Subcutaneous abdominal adipose tissue (tissue), 5 donors: ENCODE data around the gene COX7A1.

ENCODE experiments used
- H3K27ac ChIP-seq: one replicate; pipeline ENCODE4 v1.7.0; 2013; ENCODE audit warnings: low read depth, mild to moderate bottlenecking, inconsistent platforms, low read length, moderate library complexity
- H3K27me3 ChIP-seq, 5 donors: one replicate each; pipeline ENCODE4 v1.7.0; 2013; ENCODE audit warnings: low read length in 5 of 5, inconsistent platforms in 1 of 5; ENCODE audit not compliant: control insufficient read depth in 5 of 5, insufficient read depth in 4 of 5
- H3K36me3 ChIP-seq, 5 donors: one replicate each; pipeline ENCODE4 v1.7.0; 2013; ENCODE audit warnings: low read length in 5 of 5; ENCODE audit not compliant: control insufficient read depth in 5 of 5, insufficient read depth in 5 of 5
- H3K4me1 ChIP-seq, 5 donors: one replicate each; pipeline ENCODE4 v1.7.0; 2013; ENCODE audit warnings: low read length in 5 of 5, mild to moderate bottlenecking in 3 of 5, moderate library complexity in 1 of 5; ENCODE audit not compliant: control insufficient read depth in 5 of 5, insufficient read depth in 5 of 5
- H3K4me3 ChIP-seq, 5 donors: one replicate each; pipeline ENCODE4 v1.7.0; 2013; ENCODE audit warnings: low read length in 5 of 5, low read depth in 1 of 5
- H3K9ac ChIP-seq, 5 donors: one replicate each; pipeline ENCODE4 v1.7.0; 2013; ENCODE audit warnings: low read length in 5 of 5, mild to moderate bottlenecking in 4 of 5, moderate library complexity in 3 of 5
- H3K9me3 ChIP-seq, 5 donors: one replicate each; pipeline ENCODE4 v1.7.0; 2013; ENCODE audit warnings: low read length in 5 of 5; ENCODE audit not compliant: control insufficient read depth in 5 of 5
- donor health status: healthy.
- donor health status: healthy.
- donor health status: healthy.
- donor health status: healthy.
- donor health status: healthy.

COX7A1 gene

DNA sequence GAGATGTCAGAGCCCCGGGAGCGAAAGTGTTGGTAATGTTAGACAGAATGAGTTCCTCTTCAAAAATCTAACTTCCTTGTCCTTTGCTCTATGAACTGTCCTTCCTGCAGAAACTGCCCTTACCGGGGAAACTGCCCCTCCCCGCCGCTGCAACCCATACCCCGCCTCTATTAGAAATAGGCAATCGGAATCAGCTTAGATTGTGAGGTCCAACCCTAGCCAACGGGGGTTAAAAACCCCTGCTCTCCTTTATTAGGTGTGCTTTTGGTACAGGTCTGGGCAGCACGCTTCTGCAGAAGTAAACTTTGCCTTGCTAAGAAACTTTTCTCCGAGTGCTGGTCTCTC, 23.9 kb downstream of the COX7A1 start:
- H3K9me3 ChIP-seq = no peaks in the 10 kb centered on the region
- peaks cover 0 to 27% (median 18%) of the 10 kb centered on the region in 5 donors for H3K36me3 ChIP-seq
- peak overlapping the region; percentile 84 for H3K27ac ChIP-seq
- no peaks in the 10 kb centered on the region for H3K27me3 ChIP-seq
- peak overlapping the region; percentile 58 to 75 (median 66) for H3K4me3 ChIP-seq
- H3K4me1 ChIP-seq = peaks cover 6 to 28% (median 13%) of the 10 kb centered on the region in 5 donors
- peak overlapping the region in 4 of 5 donors; percentile 71 to 78 (median 73) for H3K9ac ChIP-seq

DNA sequence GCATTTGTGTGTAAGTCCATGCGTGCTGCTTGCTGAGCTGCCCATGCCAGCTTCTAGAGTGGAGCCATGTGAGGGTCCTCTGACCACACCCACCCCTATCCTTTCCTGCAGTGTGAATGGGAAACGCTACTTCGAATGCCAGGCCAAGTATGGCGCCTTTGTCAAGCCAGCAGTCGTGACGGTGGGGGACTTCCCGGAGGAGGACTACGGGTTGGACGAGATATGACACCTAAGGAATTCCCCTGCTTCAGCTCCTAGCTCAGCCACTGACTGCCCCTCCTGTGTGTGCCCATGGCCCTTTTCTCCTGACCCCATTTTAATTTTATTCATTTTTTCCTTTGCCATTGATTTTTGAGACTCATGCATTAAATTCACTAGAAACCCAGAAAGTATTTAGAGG, 26.7 kb downstream of the COX7A1 start:
- no peak overlapping the region for H3K4me3 ChIP-seq
- H3K4me1 ChIP-seq = peaks cover 6 to 20% (median 10%) of the 10 kb centered on the region in 5 donors
- no peaks in the 10 kb centered on the region for H3K27me3 ChIP-seq
- H3K9ac ChIP-seq = no peak overlapping the region
- no peak overlapping the region for H3K27ac ChIP-seq
- peaks cover 0 to 51% (median 37%) of the 10 kb centered on the region in 5 donors for H3K36me3 ChIP-seq
- H3K9me3 ChIP-seq = no peaks in the 10 kb centered on the region

DNA sequence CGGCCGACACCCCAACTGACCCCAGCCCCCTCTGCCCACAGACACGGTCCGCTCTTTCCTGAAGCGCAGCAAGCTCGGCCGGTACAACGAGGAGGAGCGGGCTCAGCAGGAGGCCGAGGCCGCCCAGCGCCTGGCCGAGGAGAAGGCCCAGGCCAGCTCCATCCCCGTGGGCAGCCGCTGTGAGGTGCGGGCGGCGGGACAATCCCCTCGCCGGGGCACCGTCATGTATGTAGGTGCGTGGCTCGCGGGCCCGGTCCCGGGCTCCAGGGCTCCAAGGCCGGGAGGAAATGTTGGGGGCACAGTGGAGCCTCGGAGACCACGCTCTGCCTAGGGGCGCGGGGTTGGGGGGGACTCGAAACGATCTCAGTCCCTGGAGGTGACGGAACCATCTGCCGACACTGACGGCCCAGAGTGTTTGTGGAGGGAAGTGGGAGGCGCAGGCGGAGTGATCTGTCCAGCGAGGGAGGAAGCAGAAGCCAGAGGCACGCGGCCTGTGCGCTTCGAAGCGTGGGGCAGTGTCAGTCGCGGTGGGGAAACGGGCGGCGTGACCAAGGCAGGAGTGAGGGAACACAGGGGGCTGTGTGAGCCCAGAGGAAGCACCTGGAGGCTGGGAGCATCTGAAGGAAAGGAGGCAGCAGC, 30.6 kb downstream of the COX7A1 start:
- no peak overlapping the region for H3K9ac ChIP-seq
- H3K4me3 ChIP-seq = no peak overlapping the region
- no peak overlapping the region for H3K27ac ChIP-seq
- no peaks in the 10 kb centered on the region for H3K9me3 ChIP-seq
- peaks cover 0 to 3% (median 0%) of the 10 kb centered on the region in 5 donors for H3K4me1 ChIP-seq
- peaks cover 0 to 74% (median 57%) of the 10 kb centered on the region in 5 donors for H3K36me3 ChIP-seq
- H3K27me3 ChIP-seq = no peaks in the 10 kb centered on the region

DNA sequence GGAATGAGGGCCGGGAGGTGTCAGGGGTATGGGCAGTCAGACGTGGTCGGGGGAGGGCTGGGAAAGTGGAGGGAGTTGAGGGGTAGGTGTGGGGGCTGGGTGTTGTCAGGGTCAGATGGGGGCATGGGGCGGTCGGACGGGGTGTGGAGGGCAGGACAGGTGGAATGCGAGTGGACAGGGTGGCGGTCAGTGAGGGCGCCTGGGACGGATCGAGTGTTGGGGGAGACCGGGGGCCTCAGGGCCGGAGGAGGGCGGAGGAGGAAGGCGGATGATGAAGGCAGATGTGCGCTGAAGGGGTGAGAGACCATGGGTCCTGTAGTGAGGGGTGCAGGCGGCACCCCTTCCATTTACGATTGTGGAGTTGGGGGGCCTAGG, 31.3 kb downstream of the COX7A1 start:
- no peaks in the 10 kb centered on the region for H3K27me3 ChIP-seq
- H3K9me3 ChIP-seq = no peaks in the 10 kb centered on the region
- peaks cover 4 to 9% (median 5%) of the 10 kb centered on the region in 5 donors for H3K4me1 ChIP-seq
- peaks cover 0 to 73% (median 57%) of the 10 kb centered on the region in 5 donors for H3K36me3 ChIP-seq
- no peak overlapping the region for H3K9ac ChIP-seq
- H3K4me3 ChIP-seq = no peak overlapping the region
- no peak overlapping the region for H3K27ac ChIP-seq

DNA sequence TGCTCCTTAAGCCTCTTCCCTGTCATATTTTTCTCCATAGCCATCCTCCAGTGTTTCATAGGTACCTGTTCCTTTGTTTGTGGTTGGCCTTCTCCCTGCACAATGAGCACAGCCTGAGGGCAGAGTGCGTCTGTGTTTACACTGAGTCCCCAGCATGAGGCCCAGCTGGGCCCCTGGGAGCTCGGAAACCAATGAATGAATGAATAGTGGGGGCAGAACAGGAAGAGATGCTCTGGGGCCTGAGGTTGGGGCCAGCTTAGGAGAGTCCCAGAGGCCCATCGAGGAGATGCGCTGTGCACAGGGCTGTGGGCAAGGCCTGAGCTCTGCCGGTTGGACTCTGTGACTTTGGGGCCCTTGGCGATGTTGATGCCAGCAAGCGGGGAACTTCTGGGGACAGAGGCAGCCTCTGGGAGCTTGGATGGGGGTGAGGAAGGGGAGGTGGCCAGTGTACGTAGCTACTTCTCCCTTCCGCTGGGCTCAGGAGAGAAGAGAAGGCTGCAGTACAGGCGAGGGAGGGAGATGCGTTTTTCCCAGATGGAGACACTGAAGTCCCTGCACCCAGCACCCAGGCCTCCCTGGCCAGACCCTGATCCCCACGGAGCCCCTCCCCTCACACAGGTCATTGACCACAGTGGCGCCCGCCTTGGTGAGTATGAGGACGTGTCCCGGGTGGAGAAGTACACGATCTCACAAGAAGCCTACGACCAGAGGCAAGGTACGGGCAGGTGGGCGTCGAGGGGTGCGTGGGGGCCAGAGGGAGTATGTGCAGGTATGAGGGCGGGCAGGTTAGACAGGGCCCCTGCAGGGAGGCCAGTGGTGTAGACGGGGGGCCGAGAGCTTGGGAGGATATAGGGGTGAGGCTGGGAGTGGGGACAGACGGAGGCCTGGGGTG, 31.9 kb downstream of the COX7A1 start:
- Histone ChIP-seq H3K27me3 (no peaks in the 10 kb centered on the region), H3K27ac (no peak overlapping the region), H3K9me3 (no peaks in the 10 kb centered on the region), H3K36me3 (peaks cover 0 to 66% (median 51%) of the 10 kb centered on the region in 5 donors), H3K9ac (no peak overlapping the region), H3K4me1 (peaks cover 6 to 13% (median 9%) of the 10 kb centered on the region in 5 donors), H3K4me3 (no peak overlapping the region)

DNA sequence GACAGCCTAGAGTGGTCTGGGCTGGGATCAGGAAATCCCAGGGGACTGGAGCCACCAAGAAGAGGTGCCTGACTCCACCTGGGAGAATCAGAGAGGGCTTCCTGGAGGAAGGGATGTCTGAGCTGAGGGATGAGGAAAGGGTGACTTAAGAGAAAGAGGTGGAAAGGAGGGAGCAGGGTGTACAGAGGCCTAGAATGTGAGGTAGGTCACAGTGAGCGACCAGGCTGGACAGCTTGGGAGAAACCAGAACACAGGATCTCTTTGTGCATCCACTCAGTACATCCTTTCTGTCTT, 36.0 kb downstream of the COX7A1 start:
- H3K27ac ChIP-seq = peak overlapping the region; percentile 46
- H3K27me3 ChIP-seq = no peaks in the 10 kb centered on the region
- H3K4me3 ChIP-seq = peak overlapping the region; percentile 69 to 92 (median 87)
- H3K9me3 ChIP-seq = no peaks in the 10 kb centered on the region
- peaks cover 8 to 30% (median 23%) of the 10 kb centered on the region in 5 donors for H3K4me1 ChIP-seq
- peaks cover 0 to 47% (median 36%) of the 10 kb centered on the region in 5 donors for H3K36me3 ChIP-seq
- peak overlapping the region in 2 of 5 donors; percentile 57 to 69 for H3K9ac ChIP-seq

DNA sequence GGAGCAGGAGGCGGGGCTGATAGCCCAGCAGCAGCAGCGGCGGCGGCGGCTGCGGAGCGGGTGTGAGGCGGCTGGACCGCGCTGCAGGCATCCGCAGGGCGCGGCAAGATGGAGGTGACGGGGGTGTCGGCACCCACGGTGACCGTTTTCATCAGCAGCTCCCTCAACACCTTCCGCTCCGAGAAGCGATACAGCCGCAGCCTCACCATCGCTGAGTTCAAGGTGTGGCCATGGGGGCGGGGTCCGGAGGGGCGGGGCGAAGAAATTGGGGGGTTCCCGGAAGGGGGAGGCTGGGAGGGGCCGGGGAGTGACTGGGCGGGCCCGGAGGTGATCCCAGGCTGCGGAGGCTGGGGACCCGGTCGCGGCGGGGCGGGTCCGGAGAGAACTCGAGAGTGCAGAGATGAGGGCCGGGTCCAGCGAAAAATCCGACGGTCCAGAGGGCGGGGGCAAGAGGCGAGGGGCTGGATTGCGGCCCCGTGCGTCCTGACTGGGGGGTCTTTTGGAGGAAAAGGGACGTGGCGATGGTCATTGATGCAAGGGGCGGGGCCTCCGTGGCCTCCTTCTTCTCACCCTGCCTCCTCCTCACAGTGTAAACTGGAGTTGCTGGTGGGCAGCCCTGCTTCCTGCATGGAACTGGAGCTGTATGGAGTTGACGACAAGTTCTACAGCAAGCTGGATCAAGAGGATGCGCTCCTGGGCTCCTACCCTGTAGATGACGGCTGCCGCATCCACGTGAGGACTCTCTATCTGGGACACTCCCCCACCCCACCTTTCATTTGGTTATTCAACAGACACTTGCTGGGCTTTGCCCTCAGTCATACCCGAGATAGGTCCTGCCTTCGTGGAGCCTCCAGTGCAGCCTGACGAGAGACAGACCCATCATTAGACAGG, 36.5 kb downstream of the COX7A1 start, which contains the start of gene TBCB:
TSS of gene TBCB (plus strand) at position 16 of the 891 bp plus-strand sequence. CDS start at position 109, 93 bp downstream.
- Histone ChIP-seq H3K9ac (peak within 1 kb of the TSS; percentile 85 to 89 (median 86)), H3K27ac (peak within 1 kb of the TSS; percentile 84), H3K36me3 (peaks cover 0 to 49% (median 36%) of the 10 kb centered on the region in 5 donors), H3K4me1 (peaks cover 8 to 30% (median 23%) of the 10 kb centered on the region in 5 donors), H3K4me3 (peak within 1 kb of the TSS; percentile 78 to 92 (median 88)), H3K9me3 (no peaks in the 10 kb centered on the region), H3K27me3 (no peaks in the 10 kb centered on the region)

DNA sequence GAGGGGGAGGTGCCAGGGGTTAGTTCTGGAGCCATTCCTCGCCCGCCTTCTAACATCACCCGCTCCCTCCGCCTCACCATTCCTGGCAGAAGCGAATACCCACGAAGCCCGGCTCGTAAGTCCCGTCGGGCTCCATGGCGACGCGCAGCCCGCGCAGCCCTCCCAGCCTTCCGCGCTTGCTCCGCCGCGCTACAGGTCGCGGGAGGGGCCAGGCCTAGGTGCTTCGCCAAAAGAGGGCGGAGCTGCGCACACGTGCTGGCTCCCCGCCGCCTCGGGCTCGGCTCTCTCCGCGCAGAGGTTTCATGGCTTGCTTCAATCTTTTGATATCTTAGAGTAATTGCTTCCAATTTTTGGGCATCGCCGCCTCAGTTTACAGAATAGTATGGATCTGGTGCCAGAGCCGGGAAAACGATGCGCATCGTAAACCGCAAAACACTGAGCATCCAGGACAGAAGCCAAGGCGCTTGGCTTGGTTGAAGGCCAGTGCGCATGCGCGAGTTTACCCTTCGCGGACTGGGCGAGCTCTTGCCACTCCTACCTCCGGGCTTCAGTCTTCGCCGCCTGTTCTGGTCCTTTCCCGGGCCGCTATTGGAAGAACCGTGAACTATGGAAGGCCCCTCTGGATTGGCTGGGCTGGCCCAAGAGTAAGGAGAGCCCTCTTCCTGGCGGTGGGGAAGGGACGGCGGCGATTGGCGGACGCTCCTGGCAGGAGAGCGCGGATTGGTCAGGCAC, 37.4 kb downstream of the COX7A1 start, which contains the start of gene POLR2I:
TSS of gene POLR2I (minus strand) at position 155 of the 732 bp plus-strand sequence. CDS start at position 136, 19 bp downstream.
- peak within 1 kb of the TSS; percentile 84 for H3K27ac ChIP-seq
- peaks cover 8 to 30% (median 23%) of the 10 kb centered on the region in 5 donors for H3K4me1 ChIP-seq
- H3K4me3 ChIP-seq = peak within 1 kb of the TSS; percentile 78 to 92 (median 88)
- no peaks in the 10 kb centered on the region for H3K27me3 ChIP-seq
- H3K9ac ChIP-seq = peak within 1 kb of the TSS; percentile 85 to 89 (median 86)
- H3K9me3 ChIP-seq = no peaks in the 10 kb centered on the region
- H3K36me3 ChIP-seq = peaks cover 0 to 47% (median 34%) of the 10 kb centered on the region in 5 donors
